A673 (cell line): Measurements from ENCODE around the gene NPHP1.
"Not testable (repeated sequence)": the region's sequence is repeated elsewhere in the genome, so short reads cannot be mapped to it uniquely, and the experiment has no call there.

ENCODE experiments used
- CTCF ChIP-seq: fragments of 300-800, 200-600 bp; sonication (generic); conservative IDR thresholded peaks from 2 replicates; pipeline ENCODE4 v1.5.1; 2017; ENCODE audit warnings: low read depth, mild to moderate bottlenecking, antibody characterized with exemption, low read length, moderate library complexity, mixed read lengths
- EZH2 ChIP-seq: fragments of 200-600 bp; sonication (generic); IDR thresholded peaks from 2 replicates; pipeline ENCODE4 v1.6.1; 2017; ENCODE audit warnings: borderline replicate concordance, low read depth, mild to moderate bottlenecking, mixed read lengths, antibody characterized with exemption, low read length; ENCODE audit not compliant: poor library complexity, severe bottlenecking

DNA sequence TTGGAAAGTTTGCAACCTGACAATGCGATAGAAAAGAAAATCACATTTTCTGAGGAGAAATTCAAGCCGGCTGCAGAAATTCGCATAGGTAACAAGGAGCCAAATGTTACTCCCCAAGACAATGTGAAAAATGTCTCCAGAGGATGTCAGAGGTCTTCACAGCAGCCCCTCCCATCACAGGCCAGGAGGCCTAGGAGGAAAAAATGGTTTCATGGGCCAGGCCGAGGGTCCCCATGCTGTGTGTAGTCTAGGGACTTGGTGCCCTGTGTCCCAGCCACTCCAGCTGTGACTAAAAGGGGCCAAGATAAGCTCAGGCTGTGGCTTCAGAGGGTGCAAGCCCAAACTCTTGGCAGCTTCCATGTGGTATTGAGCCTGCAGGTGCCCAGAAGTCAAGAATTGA, 50.0 kb downstream of the NPHP1 start:
- not testable (repeated sequence) for TF ChIP-seq CTCF, EZH2
